Midbrain (tissue), 1 donor: ENCODE results near the gene NXN.
"Not testable (repeated sequence)": the region's sequence is repeated elsewhere in the genome, so short reads cannot be mapped to it uniquely, and the experiment has no call there.

Source experiments
- DNase-seq: peaks from one replicate; lab custom pipeline; 2025; lab: John Stamatoyannopoulos, UW

NXN gene

DNA sequence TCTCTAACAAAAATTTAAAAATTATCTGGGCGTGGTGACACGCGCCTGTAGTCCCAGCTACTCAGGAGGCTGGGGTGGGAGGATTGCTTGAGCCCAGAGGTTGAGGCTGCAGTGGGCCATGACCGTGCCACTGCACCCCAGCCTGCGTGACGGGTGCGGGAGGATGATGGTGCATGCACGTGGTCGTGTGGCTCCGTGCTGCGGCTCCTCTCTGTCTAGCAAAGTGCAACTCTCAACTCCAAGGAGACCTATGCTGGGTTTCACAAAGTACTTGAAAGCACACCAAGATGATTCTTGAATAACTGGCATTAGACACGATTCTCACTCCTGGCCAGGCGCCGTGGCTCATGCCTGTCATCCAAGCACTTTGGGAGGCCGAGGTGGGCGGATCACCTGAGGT, 25.8 kb downstream of the NXN start:
- no peak for DNase-seq

DNA sequence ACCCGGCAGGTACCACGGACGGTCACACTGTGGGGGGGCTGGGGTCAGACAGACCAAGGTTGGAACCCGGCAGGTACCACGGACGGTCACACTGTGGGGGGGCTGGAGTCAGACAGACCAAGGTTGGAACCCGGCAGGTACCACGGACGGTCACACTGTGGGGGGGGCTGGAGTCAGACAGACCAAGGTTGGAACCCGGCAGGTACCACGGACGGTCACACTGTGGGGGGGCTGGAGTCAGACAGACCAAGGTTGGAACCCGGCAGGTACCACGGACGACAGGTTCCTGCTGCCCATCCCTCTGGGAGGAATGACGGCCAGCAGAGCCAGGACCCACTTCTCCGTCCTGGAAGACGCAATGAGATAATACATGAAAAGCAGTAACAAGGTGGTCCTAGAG, 27.0 kb downstream of the NXN start:
- DNase-seq: not testable (repeated sequence)

DNA sequence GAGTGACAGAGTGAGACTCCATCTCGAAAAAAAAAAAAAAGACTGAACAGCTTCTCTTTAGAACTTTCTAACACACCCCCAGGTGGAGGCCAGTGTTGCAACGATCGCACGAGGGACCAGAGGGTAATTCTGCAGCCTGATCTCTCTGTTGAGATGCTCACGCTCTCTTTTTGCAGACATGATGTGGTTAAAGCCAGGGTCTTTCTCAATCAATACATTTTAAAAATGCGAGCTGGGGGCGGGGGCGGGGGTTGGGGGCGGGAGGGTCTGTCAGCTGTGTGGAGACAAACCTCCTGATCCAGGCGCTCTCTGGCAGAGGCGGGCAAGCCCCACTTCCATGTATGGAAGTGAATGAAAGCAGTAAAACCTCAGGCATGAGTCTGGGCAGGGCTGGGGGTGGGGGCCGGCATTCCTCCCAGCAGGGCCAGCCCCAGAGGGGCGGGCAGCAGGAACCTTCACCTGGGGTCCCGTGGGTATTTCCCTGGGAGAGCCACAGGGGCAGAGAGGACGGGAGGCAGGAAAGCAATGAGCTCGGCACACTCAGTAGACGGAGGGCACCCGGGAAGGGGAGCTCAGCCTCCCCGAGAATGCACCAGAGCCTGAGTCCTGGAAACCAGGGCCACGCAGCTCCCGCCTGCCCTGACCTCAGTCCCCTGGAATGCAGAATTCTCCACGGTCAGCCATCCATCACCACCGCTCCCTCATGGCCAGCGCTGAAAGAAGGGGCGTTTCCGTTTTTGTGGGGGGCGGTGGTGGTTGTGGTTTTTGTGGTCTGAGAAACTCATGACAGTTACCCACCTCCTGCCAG, 28.0 kb downstream of the NXN start:
- DNase-seq: no peak

DNA sequence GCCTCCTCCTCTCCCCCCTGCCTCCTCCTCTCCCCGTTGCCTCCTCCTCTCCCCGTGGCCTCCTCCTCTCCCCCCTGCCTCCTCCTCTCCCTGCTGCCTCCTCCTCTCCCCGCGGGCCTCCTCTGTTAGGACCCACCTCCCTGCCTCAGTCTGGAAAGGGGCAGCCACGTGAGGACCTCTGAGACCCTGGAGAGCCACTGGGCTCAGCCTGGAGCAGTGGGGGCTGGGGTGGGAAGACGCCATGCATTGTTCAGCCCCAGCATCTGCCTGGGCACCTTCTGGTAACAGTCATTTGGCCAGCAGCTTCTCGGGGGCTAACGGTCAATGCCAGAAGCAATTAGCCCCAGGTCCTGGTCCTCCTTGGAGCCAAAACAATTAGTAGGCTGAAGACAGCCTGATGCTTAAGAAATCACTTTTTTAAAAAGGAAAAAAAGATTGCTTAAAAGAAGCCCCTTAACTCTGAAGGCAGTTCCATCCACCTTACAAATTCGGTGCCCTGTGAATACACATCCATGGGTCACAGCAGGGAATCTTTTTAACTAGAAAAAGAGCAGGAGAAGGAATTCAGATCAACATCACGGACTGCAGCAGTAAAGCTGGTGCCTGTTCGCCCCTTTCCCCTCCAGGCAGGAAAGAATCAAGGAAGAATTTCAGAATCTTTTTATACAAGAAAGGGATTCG, 29.8 kb downstream of the NXN start:
- no peak for DNase-seq

DNA sequence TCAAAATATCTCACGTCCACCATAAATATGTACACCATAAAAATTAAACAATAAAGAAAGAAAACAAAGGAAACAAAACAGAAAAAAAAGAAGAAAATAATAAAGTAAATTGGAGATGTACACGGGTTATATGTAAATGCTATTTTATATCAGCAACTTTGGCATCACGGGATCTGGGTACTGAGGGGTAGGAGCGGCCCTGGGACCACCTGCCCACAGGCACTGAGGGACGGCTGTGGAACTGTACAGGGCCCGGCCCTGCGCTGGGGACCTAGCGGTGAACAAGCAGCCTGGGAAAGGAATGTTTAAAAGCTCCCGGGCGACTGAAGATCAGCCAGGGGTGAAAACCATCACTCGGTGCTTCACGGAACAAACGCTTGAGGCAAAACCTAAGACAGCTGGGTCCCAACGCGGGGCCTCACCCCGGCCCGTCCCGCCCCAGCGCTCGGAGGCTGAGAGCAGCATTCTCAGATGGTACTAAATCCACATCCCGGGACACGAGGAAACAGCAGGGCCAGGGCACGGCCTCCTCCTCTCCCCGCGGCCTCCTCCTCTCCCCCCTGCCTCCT, 31.2 kb downstream of the NXN start:
- DNase-seq: no peak

DNA sequence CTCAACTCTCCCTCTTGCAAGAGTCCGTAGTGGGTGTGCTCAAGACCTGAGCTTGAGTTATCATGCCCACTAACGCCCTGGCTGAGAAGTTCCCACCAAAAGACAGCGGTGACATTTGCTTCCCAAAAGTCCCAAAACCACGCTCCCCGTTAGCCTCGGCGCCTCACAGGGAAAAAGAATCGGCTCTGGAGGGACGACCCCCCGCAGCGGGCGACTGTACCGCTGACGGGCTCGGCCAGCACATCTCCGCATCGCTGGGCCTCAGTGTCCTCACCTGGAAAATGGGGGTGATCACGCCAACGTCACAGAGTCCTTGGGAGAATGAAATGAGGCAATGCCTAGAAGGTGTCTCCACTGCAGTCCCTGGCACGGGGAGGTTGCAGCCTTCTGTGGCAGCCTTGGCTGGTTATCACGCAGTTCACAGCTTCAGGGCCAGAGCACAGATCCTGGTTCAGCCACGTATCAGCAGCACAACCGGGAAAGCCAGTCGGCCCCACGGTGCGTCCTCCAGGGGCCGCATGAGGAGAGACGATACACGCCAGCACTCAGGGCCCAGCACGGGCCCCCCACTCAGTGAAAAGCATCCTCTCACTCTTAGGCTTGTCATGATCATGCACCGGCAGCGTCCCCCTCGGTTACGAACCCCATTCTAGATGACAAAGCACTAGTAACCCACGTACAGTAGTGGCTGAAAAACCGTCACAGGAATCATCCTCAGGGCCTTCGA, 32.9 kb downstream of the NXN start:
- no peak for DNase-seq

DNA sequence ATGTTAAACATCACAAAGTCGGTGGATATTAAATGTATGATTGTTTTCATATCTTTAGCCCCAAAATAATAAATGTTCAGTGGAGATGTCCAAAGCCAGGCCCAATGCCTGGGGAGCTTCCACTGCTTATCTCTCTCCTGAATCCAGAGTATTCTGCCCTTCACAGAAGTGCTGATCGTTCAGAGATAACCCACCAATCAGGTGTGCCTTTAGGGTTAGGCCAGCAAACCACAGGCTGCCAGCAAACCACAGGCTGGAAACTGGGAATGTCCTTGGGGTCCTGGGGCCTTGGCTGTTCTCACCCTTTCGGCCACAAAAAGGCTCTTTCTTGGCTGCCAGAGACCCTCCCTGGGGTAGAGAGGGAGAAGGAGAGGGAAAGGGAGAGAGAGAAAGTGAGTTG, 33.9 kb downstream of the NXN start:
- DNase-seq: no peak

DNA sequence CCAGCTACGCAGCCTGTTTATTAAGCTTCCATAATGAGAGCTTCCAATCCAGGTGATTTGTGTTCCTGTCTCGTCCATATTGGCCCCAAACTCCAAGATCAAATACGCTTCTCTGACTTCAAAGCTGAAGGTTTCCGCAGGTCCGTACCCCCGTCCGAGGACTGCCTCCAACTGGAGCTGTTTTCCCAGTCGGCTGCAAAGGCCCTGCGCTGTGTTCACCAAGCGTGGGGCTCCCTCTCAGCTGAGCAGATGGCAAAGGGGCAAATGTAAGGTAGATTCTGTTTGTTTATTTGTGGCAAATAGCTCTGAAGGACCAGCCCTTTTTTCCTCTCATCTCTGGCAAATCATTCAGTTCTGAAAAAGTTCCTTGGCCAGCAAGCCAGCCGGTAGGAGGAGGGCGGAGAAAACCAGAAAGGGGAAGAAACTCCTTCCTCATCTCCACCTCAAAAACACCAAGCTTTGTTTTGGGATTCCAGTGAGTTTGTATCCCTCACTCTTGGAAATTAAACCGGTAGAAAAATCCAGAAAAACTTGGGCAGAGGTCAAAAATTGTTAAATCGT, 35.2 kb downstream of the NXN start:
- DNase-seq: no peak

DNA sequence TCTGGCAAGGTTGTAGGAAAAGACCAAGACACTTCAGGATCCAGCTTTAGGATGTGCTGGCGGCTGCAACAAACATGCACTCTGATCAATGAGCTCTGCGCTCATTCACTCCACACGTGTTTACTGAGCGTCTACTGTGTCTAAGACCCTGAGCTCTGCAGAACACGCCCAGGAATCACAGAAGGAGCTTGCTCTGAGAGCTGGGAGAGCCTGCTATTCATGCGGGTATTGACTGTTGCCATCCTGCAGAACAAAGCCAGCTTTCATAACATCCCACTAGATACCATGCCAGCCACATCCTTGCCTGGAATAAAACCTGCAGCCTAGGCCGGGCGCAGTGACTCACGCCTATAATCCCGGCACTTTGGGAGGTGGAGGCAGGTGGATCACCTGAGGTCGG, 44.1 kb downstream of the NXN start:
- DNase-seq: no peak

DNA sequence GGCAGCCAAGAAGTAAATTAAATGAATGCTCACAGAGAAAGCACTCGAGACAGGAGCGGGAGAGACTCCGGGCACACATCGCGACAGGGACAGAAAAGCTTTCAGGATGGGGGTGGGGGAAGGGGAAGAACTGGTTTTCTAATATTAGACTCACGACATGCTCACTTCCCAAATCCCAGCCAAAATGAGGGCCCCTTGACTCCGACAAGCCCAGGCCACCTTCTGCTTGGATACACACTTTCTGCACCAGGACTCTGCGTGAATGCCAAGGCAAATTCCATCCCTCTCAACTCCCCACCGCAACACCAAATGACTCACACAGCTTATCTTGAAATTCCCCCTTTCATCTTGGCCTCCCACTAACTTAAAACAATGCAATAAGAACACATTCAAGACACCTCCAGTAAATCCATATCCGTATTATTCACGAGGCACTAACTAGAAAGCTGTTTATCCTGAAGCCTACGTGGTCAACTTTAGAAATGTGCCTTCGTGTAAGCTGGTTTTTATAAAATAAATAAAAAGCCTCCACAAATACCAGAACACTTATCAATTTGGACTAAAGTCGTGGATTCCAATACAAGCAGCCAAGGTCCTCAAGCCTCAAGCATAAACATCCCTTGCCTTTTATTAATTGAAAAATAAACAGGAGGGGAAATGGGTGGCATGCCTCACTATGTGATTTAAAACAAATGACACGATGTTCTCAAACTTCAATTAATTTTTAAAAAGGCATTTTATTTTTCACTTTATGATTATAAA, 46.1 kb downstream of the NXN start:
- DNase-seq: no peak

DNA sequence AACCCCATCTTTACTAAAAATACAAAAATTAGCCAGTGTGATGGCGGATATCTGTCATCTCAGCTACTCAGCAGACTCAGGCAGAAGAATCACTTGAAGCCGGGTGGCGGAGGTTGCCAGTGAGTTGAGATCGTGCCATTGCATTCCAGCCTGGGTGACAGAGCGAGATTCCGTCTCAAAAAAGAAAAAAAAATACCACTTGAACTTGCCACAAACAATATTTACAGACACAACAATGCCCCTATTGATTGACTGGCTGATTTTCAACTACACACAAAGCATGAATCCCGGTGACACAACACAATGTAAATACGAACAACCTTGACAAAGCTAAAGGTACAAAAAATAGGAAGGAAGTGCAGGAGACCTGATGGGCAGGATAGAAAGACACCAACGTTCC, 49.3 kb downstream of the NXN start:
- DNase-seq: no peak

DNA sequence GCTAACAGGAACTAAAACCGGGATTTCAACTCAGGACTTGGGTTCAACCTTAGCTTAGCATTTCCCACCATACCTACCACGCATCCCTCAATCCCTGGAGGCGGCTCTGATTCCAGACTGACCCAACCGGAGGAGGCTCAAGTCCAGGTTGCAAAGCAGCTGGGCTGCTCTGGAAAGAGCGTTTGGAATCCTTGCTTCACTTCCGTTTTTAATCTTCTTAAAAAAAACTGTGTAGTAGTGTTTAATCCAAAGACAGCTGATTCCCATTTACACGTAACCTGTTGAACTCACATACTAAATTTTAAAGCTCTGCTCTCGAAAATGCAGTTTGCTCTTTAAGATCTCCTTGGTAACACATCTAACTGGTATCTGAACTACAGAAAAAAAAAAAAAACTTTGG, 50.0 kb downstream of the NXN start:
- no peak for DNase-seq

DNA sequence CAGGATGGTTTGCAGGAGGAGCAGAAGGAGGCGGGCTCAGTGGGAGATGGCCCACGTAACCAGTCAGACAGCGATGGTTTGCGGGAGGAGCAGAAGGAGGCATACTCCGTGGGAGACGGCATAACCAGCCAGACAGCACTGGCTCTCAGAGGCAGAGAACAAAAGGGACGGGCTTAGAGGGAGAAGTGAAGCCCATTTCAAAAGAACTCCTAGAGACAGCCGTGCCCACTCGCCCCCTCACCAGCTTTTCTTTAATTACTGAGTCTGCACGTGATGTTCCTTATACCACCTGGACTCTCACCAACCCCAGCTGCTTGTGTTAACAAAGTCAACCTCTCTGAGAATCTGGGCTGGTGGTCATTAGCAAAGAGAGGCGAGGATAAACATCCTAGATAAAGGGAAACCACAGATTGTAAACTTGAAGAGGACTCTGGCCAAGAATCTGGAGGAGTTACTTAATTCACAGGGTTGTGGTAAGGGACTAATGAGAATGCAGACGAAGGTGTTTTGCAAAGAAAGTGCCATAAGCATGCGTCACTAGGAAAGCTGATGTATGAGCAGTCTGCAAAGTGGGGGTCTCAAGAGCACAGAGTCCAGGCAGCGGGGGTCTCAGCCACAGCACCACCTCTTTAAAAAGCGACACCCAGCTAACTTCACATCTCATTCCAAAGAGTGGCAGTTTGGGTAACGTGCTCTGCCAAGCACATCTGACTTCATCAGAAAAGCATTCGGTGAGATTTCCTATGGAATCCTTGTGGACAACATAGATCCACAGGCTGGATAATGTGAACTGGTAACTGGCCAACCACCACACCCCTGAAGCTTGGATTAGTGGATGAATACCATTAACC, 51.7 kb downstream of the NXN start:
- DNase-seq: no peak

DNA sequence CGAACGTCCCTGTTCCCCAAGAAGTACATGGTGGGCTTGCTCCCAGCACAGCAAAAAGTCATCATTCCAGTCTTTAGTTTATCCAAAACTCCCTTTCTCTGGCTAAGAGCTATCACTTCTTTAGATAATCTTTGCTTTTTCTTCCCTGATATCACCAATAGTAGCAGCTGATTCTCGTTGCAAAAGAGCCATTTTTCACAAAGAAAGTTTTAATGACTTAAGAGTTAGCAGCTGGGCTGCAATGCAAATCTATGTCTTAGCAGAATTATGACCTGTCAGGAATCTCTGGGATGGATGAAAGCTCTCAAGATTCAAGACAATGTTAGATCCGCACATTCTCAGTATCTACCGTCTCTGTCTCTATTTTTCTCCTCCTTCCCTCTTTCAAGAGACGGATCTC, 53.8 kb downstream of the NXN start:
- no peak for DNase-seq

DNA sequence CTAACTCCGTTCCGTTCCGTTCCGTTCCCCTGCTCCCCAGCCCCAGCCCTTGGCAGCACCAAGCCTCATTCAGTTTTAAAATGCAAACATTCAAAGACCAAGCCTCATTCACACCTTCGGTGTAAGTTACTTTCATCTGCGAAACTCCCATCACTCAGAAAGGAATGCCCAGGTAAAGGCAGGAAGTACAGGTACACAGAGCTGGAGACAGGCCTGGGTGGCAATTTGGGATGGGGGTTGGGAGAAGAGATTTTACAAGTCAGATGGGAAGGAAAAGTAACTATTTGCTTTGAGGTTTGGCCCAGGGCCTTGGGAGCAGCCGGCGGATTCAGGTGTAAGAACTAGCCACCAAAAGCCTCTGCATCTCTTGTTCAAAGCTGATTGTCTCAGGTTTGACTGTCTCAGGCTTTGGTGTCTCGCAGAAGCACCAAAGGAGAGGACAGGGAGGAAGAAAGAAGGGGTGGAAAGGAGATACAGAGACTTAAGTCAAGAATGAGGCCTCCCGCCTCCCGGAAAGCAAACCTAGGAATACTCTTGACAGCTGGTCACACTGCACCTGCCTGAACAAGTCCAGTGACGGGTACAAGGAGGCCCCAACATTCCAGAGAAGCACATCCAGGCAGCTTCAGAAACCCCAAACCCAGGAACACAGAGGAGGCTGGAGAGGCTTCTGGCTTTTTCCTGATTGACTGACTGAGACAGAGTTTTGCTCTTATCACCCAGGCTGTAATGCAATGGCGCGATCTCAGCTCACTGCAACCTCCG, 54.7 kb downstream of the NXN start:
- DNase-seq: no peak

DNA sequence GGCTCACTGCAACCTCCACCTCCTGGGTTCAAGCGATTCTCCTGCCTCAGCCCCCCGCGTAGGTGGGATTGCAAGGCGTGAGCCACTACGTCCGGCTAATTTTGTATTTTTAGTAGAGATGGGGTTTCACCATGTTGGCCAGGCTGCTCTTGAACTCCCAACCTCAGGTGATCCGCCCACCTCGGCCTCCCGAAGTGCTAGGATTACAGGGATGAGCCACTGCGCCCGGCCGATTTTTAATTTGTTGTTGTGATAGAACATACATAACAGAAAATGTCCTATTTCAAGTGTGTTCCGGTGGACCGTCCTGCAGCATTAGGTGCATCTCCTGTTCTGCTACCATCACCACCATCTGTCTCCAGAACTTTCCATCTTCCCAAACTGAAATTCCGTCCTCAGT, 55.3 kb downstream of the NXN start:
- not testable (repeated sequence) for DNase-seq

DNA sequence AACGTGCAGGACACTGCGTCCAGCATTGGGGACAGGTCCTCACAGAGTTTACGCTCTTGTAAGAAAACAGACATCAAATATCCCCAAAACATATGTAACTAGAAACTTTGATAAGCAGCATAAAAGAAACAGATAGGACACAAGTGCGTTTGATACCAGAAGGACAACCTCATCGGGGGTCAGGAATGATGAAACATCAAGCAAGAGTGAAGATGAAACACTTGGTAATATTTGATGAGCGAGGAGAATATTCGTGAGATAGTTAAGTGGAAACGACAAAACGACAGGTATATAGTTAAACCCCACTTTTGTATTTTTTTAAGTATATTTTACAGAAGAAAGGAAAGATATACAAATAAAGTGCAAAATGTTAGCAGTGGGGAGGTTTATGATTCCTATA, 55.9 kb downstream of the NXN start:
- no peak for DNase-seq

DNA sequence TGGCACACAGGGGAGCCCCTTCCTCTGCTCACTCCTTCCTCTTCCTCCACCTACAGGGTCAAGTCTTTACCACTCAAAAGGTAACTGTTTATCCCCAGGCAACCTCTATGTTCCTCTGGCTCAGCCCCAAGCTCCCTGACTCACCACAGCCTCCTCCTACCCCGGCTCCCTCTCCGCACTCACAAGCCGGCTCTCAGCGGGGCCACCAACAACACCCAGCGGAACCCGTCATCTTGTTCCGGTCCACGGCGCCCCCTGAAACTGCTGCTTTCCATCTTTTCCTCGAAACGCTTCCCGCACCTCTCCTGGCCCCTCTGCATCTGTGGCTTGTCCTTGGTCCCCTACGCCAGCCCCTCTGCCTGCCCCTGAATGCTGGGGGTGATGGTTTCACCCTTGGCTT, 58.4 kb downstream of the NXN start:
- DNase-seq: no peak

DNA sequence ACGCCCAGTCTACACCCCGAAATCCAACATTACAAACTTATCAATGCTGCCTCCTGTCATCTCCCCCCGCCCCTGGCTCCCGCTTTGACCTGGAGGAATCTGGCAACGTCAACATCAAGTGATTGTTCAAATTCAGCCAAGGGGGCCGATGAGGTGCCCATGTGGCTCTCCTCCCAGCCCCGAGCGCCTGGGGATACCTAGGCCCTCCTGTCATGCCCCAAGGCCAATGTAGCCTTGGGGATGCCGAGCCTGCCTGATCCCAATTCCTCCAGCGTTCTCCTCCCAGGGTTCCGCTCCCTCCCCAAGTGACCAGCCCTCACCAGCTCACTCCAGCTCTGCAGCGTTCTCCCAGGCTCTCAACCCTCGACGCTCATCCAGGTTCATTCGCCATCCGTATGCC, 59.4 kb downstream of the NXN start:
- no peak for DNase-seq
